ENCODE results near the gene IGF2.

IGF2 gene

DNA sequence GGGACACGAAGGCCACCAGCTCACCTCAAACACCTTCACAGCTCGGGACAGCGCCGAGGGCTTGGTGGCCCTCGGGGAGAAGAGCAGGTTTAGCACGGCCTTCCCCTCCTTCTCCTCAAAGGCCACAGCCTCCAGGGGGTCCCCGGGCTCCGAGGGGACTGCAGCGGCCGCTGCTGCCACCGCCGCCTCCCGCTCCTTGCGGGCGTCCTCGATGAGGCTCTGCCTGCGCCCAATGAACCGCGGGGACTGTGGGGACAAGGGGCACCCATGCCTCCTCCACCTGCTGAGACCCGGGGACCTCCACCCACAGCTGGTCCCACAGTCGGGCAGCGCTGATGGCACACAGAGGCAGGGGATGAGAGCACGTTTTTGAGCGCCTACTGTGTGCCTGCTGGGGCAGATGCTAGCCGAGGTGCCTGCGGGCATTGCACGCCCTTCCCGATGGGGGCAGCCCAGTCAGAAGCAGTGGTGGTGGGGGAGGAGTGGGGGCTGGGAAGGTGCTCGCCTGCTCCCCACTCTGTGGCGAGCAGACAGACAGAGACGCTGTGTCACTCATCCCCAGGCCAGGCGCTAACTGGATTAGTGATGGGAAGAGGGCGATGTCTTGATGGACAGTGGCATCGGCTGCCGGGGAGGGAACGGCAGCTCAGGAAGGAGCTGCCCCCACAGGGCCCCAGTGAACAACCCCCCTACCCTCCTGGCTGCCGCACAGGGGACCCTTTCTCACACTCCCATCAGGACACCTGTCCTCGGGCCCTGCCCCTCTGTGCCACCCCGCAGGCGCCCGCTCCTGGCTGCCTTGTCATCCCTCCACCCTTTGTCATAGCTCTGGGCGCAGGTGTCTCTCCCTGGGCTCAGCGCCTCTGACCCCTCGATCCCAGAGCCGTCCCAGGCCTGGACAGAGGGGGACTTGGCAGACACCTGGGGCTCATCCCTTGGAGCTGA, 30.7 kb upstream of the IGF2 start:
- DNase-seq (ENCODE audit: low spot score), result no peak

DNA sequence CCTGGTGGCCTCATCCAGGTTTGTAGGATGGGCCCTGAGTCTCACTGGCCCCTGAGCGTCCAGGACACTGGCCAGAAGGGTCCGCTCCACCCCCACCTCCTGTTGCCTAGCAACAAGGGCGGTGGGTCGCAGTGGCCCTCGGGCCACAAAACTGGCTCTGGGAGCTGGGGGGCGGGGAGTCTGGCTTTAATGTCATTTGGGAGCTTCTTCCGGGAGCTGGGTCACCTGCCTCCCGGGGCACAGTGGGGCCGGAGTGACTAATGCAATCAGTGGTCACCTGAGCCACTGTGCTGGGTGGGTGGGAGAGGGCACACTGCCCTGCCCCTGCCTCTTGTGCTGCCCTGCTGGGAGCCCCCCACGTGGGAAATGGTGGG, 29.8 kb upstream of the IGF2 start:
- no peak for DNase-seq (ENCODE audit: low spot score)

DNA sequence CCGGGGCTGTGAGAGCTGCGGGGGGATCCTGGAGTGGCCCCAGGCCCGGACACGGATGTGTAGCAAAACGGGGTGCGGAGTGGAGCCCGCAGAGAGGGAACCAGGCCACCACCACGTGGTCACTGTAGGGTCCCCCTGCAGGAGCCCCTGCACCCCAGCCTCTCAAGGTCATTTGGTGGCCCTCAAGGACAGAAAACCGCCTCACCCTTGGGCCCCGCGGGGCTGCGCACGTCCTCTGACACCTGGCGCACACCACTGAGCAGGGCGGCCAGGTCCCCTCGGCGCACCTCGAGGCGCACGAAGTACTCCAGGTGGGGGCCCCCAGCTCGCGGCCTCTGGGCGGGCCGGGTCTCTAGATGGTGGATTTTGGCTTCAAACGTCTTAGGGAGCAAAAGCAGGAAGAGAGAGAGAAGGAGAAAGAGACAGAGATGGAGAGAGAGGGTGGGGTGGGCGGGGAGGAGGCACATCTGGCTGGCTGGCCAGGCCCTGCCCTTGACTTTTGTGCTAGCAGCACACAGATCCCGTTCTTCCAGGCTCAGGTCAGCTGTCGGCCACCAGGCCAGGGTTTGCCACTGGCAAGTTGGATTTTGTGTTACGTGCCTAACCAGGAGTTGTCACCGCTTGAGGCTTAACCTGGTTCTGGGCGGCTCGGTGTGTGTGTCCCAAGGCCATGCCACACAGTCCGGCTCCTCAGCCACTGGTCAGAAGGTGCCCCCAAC, 29.3 kb upstream of the IGF2 start:
- DNase-seq (ENCODE audit: low spot score), result no peak

DNA sequence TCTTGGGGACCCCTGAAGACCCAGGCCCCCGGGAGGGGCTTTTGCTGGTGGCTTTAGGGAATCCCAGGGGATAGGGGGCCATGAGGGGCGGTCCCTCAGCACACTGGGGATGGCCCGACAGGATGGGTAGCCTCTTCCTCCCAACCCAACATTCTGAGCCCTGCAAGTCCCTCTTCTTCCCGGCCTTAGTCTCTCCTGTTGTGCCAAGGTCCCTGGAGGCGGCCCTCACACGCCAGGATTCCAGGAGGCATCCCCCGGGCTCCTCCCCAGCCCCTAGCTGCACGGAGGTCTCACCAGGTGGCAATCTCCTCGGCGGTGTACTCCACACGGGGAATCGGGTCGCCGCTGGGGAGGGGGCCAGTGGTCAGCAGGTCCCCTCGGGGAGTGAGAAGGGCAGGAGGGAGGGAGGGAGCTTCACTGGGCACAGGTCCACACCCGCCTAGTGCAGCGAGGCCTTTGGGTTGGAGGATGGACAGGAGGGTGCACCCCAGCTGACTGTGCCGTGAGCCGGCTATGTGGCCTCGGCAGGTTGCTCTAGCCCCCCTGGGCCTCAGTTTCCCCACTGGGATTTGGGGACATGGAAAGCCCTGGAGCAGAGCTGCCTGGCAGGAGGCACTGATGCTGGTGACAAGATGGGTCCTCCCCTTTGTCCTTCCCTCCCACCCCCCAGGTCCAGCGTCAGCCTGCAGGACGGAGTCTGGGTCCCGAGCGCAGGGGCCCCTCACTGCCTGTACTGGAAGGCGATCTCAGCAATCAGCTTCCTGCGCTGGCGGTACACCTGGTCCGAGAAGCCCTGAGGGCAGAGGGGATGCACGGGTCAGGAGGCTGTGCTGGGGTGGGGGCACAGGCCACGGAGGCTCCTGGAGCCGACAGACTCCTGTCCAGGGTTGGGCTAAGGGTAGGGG, 28.2 kb upstream of the IGF2 start:
- DNase-seq (ENCODE audit: low spot score), result no peak

DNA sequence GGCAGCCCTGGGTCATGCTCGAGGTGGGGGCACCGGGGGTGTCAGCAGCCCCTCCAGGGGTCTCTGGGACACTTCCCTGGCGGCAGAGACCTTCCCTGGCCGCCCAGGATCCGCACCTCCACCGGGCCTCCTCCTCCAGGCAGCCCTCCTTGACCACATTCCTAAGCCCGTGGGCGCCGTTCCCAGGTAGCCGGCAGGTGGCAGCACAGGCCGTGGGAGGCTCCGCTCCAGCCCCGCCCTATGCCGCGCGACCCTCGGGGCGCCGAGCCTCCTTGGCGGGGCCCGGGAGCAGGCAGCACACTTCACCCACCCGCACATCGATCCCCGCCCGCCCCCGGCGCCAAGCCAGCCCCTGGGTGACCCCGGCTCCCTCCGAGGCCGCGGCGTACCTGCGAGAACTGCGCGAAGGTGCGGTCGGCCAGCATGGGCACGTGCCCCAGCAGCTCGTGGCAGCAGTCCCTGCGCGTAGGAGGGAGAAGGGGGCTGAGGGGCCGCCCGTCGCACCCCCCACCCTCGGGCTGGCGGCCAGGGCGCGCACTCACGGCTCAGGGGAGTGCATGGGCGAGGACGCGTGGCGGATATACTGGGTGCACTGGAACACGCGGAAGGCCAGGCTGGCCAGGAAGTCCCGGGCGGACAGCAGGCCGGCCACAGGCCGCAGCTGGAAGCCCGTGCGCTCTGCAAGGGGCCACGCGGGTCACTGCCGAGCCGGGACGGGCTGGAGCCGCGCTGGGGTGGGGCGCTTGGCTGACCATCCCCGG, 27.1 kb upstream of the IGF2 start:
- no peak for DNase-seq (ENCODE audit: low spot score)

DNA sequence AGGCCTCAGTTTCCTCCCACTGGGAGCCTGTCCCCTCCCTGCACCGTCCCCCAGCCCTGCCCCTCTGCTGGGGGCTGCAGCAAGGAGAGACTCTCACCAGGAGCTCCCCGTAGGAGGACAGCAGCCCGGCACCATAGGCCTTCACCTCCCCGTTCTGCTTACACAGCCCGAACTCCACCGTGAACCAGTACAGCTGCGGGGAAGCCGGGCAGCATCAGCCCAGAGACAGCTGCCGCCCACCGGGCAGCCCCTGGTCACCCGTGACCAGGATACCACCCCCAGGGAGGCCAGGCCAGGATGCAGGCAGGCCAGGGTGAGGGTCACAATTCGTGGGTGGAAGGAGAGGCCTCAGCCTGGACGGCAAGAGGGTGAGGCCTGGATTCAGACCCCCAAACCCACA, 26.4 kb upstream of the IGF2 start:
- DNase-seq (ENCODE audit: low spot score), result no peak

DNA sequence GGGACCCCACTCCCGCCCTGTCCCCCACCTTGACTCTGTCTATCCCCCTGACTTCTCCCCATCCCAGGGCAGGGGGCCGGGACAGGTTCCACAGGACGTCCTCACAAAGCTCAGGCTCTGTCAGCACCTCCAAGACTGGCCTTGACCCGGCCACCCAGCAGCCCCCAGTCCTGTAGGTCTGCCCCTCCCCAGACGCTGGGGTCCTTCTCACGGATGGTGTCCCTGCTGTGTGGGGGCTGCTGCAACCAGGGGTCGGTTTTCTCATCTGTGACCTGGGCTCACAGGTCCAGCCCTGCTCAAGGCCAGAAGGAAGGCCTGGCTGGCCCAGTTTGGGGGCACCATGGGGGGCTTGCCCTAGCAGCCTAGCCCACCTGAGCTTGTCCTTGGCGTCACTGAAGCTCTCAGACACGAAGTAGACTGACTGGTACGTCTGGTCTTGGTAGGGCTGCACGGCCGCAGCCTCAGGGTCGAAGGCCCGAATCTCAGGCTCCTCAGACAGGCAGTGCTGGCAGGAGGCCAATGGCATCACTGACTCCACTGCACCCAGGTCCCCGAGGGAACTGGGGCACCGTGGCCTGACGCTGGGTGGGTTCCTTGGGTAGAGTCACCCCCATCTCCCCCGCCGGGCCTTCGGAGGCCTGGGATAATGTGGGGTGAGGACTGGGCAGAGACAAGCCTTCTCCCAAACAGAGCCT, 25.8 kb upstream of the IGF2 start:
- DNase-seq (ENCODE audit: low spot score), result no peak

DNA sequence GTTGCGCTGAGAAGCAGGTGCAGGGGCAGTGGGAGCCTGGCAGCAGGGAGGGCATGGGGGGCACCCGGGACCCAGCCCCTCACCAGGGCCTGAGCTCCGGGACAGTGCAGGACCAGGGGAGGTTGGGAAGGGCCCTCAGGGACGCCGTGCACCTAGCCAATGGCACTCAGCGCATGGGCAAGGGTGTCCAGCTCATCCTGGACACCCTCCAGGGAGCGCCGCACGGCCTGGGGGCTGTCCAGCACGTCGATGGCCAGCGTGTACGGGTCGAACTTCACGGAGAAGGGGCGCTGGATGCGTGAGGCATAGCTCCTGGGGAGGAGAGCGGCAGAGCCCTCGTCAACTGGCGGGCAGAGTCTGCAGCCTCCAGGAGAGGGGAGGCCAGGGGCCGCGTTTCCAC, 24.9 kb upstream of the IGF2 start:
- no peak for DNase-seq (ENCODE audit: low spot score)

DNA sequence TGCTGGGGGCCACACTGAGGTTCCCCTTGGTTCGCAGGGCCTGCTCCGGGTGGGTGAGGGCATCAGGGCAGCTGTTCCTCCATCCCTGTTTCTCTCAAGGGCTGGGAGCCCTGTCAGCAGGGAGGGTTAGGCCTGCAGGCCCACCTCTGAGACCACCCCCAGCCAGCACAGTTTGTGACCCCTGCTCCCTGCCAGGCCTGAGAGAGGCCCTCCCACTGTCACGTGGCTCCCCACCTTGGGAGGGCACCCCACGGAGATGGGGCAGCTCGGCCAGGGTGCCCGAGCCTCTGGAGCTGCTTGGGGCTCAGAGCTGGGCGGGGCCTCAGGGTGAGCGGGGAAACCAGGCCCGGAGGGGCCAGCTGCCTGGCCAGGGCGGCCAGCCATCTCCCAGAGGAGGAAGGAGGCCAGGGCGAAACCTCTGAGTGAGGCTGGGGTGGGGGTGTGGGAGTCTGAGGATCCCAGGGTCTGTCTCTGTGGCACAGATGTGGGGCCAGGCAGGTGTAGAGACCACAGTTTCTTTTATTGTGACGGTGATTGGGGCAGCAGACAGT, 24.3 kb upstream of the IGF2 start:
- no peak for DNase-seq (ENCODE audit: low spot score)

DNA sequence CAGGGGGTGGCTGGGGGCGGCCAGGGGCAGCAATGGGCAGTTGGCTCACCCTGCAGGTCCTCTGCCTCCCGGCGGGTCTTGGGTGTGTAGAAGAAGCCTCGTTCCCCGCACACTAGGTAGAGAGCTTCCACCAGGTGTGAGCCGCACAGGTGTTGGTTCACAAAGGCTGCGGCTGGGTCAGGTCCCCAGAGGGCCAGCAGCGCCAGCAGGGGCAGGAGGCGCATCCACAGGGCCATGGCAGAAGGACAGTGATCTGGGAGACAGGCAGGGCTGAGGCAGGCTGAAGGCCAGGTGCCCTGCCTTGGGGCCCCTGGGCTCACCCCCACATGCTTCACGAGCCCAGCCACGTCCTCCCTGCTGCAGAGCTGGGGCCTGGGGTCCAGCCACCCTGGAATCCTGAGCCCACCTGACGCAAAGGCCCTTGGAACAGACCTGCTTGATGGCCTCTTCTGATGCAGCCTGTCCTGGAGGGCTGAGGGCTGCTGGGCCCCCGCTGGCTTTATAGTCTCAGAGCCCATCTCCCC, 21.6 kb upstream of the IGF2 start, which contains the start of gene INS:
TSS of gene INS (minus strand) at position 474 of the 524 bp plus-strand sequence. CDS start at position 236, 238 bp downstream.
- no peak for DNase-seq (ENCODE audit: low spot score)

DNA sequence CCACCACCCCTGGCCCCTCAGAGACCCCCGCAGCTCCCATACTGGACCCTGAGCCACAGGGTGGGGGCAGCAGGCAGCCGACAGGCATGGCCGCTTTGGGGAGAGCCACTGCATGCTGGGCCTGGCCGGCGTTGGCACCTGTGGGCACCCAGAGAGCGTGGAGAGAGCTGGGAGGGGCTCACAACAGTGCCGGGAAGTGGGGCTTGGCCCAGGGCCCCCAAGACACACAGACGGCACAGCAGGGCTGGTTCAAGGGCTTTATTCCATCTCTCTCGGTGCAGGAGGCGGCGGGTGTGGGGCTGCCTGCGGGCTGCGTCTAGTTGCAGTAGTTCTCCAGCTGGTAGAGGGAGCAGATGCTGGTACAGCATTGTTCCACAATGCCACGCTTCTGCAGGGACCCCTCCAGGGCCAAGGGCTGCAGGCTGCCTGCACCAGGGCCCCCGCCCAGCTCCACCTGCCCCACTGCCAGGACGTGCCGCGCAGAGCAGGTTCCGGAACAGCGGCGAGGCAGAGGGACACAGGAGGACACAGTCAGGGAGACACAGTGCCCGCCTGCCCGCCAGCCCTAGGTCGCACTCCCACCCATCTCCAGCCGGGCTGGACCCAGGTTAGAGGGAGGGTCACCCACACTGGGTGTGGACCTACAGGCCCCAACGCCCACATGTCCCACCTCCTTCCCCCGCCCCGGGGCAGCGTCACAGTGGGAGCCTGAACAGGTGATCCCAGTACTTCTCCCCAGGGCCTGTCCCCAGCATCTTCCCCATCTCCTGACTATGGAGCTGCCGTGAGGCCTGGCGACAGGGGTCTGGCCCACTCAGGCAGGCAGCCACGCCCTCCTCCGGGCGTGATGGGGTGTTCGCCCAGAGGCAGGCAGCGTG, 20.6 kb upstream of the IGF2 start:
- DNase-seq (ENCODE audit: low spot score), result no peak

DNA sequence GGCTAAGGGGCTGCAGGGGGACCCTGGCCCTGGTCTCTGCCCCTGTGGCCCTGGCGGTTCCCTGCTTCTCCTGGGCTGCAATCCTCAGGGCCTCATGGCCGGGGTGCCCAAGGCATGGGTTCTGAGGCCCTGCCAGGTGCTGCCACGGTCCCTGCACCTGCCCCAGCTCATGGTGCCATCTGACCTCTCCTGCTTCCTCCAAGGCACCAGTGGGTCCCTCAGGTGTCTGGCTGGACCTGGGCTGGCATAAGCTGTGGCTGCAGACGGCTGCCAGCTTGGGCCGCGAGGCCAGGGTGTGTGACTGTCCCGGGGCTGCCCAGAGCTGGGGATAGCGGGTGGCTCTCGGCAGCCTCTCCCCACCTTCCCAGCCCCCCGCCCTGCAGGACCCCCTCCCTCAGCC, 19.8 kb upstream of the IGF2 start:
- no peak for DNase-seq (ENCODE audit: low spot score)

DNA sequence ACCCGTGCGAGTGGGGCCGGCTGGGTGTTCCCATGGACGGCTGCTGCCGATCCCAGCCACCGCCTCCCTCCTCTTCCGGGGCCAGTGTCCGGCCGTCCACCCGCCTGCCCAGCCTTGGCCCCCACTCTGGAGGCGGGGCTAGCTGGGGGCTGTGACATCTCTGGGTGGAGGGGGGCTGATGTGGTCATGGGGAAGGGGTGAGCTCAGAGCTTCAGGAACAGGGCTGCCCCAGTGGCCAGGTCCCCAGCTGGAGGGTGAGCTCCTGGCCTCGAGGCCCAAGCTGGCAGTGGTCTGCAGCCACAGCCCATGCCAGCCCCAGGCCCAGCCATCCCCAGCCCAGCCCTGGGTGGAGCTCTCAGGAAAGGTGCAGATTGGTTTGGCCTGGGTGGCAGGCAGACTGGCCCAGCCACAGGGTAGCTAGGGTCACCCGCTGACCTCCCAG, 19.1 kb upstream of the IGF2 start:
- no peak for DNase-seq (ENCODE audit: low spot score)

DNA sequence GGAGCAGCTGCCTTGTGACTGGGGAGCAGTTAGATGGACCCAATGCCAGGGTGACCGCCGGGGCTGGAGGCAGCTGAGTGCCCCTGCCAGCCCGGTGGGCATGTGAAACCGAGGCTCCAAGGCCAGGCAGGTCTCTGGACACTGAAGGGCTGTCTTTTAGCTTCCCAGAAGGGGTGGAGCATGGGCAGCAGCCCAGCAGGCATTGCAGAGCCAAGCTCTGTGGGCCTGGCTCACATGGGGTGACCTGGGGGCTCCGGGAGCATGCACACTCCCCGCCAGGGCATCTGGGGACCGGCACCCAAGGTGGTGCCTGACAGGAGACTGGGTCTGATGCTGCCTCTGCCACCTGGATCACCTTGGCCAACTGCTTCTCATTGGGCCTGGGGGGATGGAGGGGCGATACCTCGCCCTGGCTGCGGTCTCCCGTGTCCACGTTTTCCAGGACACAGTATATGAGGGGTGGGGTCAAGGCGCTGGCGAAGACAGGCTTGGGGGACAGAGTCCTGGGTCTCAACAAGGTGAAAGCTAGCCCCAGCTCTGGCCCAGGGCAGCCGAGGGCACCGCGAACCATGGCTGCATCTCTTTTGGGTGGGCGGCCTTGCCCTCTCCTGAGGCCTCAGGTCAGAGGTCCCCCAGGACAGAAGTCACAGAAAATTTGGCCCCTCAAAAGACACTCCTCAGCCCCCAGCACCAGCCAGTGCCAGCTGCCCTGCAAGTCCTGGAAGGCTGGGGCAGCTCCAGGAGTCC, 18.3 kb upstream of the IGF2 start:
- no peak for DNase-seq (ENCODE audit: low spot score)

DNA sequence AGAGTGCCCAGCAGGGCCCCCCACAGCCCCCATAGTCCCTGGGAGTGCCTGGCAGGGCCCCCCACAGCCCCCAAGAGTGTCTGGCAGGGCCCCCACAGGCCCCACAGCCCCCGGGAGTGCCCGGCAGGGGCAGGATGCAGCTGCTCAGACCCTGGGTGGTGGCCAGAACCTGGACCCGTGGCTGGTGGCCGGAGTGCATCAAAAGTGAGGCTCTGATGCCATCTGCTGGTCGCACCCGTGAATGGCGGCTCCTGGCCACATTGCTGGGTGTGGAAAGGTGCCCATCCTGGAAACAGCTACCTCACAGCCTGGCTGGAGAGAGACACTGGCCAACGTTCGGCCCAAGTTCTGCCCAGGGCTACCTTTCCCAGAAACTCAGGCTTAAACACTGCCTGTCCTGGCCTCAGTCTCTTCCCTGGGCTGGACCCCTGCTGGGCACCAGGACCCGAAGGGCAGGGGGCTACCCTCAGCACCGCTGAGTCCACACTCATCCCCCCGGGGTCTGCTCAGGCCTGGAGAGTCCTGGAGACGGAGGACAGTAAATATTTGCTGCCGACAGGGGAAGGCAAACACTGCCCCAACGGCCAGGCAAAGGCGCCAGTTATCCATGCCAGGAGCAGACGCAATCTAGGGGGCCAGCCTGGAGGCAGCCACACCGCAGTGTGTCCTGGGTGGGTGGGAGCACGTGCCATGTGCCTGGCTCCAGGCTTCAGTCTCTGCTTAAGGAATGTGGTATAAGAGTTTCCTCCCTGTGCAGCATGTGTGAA, 17.4 kb upstream of the IGF2 start:
- DNase-seq (ENCODE audit: low spot score), result peak; percentile 88

DNA sequence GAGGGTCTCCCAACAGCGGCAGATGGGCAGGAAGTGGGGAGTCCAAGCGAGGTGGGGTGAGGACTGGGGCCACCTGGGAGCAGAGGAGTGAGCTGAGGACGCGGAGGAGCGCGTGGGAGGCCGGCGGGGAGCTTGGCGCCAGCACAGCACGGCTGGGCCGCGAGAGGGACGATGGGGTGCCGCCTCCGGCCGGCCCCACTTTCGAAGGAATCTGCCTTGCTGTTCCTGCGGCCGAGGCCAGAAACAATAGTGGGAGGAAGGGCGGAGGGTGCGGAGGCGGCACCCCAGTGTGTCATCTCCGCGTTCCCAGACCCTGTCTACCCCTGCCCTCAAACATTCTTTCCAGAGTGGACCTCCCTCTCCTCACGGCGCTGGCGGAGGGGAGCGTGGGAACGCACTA, 16.3 kb upstream of the IGF2 start:
- DNase-seq (ENCODE audit: low spot score), result no peak

DNA sequence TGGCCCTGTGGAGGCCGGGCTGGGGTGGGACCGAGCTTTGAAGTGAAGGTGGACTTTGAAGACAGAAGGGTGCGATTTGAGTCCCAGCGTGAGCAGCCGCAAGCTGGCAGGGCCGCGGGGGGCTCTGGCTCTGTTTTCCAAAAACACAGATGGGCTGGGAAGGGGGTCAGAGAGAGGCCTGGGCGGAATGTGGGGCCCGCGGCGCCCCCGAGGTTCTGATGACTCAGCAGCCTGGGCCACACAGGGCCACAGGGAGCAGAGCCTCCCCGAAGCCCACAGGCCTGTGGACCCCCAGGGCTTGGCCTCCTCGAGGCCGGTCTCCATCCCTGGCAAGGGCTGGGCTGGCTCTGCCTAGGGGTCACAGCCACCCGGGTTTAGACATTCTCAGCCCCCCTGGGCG, 15.7 kb upstream of the IGF2 start:
- no peak for DNase-seq (ENCODE audit: low spot score)

DNA sequence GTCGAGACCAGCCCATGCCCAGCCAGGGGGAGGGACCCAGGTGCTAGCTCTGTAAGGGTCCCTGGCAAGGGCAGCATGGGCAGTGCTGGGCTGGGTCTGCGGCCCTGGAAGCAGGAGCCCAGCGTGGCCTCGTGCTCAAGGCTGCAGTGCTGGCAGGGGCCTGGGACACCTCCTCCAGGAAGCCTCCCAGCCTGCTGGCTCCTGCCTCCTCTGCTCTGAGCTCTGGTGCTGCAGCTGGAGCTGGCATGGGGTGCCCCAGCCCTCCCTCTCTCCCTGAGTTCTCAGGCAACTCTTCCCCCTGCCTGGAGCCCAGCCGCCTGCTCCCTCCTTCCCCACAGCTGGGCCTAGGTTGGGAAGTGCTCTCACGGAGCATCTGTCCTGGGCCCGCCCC, 15.0 kb upstream of the IGF2 start:
- no peak for DNase-seq (ENCODE audit: low spot score)
